Activated CD4-positive, alpha-beta T cell treated with anti-CD3 and anti-CD28 coated beads for 1 hour (primary cell): ENCODE results near the gene ULBP1.
"Not testable (repeated sequence)": the region's sequence is repeated elsewhere in the genome, so short reads cannot be mapped to it uniquely, and the experiment has no call there.

Experiments
- DNase-seq: peaks from one replicate; pipeline ENCODE4 v3.0.0-alpha.2; 2020

Gene ULBP1

GRCh38 chr6:149933461-149933860 is 30.3 kb upstream of the ULBP1 start:
- DNase-seq, result no peak

DNA sequence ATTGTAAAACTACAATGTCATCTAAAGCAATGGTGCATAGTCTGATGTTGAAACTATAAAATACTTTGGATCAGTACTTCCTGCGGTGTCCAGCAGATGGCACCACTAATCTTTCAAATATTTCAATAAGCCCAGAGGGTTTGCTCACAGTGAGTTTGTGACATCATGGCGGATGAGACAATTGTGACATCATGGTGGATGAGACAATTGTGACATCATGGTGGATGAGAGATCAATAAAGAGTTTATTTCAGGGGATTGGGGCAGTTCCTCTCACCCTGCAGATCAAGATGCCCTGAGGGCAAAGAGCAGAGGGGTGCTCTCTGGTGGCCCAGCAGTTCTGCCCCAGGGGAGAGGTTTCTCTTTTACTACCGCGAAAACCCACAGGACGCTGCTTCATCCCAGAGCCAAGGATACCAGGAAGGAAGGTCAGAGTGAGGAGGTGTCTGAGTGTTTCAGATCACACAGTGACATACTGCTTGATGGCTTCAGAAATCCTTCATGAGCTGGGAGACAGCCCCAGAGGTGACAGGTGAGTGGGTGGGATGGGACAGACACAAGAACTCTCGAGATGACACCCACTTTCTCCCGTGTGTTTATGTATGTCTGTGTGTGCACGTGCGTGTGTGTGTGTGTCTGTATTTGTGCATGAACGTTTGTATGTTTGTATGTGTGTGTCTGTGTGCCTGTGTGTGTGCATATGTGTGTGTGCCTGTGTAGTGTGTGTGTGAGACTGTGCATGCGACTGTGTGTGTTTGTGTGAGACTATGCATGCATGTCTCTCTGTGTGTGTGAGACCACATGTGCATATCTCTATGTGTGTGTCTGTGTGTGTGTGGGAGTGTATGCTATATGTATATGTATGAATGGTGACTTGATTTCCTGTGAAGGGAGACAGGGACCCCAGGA is 29.2 kb upstream of the ULBP1 start:
- peak; percentile 50 for DNase-seq

GRCh38 chr6:149935246-149935645 is 28.5 kb upstream of the ULBP1 start:
- DNase-seq, result no peak

- no peak for DNase-seq
These were observed 28.1 kb upstream of the ULBP1 start for GRCh38 chr6:149935668-149936067.

DNA sequence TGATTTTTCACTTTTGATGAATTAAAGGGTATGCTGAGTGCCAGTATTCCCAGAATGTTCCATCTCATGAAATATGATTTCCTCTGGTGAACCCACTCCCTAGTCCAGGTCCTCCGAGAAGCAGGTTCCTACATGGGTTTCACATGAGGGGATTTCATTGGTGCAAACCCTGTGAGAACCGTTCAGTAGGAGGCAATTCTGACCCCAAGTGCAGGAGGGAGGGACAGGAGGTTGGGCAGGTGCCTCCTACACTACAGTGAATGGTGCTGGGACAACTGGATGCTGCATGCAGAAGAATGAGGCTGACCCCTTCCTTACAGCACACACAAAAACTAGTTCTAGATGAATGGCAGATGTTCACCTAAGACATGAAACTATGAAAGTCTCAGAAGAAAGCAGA is 27.0 kb upstream of the ULBP1 start:
- no peak for DNase-seq

DNA sequence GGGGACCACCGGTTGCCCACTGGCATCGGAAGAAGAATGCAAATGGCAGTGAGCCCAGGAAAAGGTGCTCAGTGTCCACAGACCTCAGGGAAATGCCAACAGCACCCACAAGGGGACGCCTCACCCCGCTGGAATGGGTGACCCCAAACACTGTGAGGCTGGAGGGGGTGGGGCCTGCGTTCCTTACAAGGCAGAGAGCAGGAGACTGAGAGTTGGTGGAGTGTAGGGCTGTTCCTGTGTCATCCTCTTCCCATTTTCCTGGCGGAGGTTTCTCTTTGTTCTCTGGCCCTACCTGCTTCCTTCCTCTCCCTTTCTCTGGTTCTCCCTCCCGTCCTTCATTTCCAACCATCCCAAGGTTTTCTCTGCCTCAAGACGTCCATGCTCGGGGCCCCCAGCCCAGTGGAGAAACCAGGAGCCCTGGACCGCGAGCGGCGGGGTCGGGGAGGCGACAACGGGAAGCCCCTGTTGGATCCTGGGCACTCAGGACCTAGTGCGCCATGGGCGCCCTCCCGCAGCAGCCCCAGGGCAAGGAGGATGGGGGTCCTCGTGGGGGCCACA is 25.7 kb upstream of the ULBP1 start:
- DNase-seq, result not testable (repeated sequence)

DNA sequence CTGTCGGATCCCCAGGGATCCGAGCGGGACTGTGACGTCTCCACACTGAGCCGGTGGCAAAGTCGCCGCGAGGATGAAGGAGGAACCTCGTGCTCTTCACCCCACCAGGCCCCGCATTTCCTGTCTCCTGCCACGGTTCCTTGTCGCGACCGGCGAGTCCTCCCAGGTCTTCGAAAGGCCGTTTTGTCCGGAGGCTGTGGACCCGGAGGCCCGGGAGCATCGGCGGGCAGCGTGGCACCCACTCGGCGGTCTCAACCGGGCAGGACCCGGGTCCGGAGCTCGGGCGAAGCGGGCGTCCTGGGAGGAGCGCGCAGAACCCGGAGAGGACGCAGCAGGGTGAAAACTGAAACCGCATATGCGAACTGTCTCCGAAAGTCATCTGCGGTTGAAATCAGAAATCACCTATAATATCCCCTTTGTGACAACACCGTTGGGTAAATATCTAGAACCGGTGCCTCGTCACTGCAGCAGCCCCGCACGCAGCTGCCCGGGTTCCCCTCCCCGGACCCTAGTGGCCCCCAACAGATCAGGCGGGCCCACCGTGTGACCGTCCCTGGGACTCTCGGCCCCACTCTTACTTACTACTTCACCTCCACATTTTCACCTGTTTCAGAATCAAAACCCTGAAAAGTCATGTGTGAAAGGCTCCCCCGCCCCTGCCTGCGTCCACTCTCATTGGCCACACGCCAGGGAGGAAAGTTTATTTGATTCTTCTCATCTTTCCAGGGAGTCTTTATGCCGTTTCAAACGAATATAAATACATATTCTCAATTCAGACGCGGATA is 25.0 kb upstream of the ULBP1 start:
- no peak for DNase-seq

GRCh38 chr6:149939356-149939648 is 24.4 kb upstream of the ULBP1 start:
- no peak for DNase-seq

- DNase-seq, result no peak
These were observed 23.7 kb upstream of the ULBP1 start for GRCh38 chr6:149939909-149940671.

- no peak for DNase-seq
These were observed 23.1 kb upstream of the ULBP1 start for GRCh38 chr6:149940672-149940982.

DNA sequence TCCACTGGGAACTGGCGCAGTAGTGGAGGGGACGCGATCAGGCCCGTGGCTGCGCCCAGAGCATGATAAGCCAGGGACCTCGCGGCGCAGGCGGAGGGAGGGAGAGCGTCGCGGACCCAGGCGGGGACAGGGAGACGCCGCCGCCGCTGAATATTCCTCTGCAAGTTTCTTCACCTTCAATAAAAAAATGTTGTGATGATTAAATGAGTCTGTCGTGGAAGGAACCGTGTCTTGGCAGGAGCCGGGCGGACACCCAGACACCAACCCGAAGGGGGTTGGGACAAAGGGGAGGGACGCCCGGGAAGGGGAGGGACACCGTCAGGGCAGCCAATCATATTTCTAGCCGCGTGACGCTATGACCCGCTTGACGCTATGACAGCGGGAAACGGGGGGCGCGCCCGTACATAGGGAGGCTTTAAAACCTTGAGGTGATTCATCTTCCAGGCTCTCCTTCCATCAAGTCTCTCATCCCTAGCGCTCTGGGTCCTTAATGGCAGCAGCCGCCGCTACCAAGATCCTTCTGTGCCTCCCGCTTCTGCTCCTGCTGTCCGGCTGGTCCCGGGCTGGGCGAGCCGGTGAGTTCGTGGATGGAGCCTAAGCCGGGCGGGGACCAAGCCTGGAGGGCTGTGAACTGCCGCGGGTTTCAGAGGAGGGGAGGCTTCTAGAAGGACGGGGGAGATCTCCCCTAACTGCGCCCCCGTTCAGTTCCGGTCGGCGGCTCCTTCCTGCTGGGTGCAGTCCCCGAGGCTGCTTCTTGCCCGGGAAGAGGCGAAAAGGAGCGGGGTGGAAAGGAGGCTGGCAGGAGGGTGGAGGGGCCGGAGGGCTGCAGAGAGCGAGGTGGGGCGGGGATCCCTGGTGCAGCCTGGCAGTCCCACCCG is 21.9 kb upstream of the ULBP1 start, which contains the start of gene ULBP2:
ULBP2 (plus strand) TSS at position 432 of the 878 bp plus-strand sequence; CDS start at position 491, 59 bp downstream.
- peak; percentile 83 for DNase-seq

DNA sequence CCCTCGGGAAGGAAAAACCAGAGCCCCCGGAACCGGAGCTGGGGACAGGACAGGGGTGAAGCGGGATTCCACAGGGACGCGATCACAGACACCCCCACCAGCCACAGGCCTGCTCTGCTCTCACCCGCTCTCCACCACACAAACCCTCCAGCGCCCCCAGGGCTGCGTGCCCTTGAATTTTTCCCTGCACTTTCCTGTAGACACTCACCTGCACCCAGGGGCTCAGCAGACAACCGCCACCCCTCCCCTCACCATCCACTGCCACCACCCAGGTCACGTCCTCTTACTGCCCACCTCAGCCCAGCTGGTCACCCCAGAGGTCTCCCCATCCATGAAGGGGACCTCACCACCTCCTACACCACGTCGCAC is 21.3 kb upstream of the ULBP1 start:
- no peak for DNase-seq

- not testable (repeated sequence) for DNase-seq
These were observed 20.4 kb upstream of the ULBP1 start for GRCh38 chr6:149943321-149943720.

DNA sequence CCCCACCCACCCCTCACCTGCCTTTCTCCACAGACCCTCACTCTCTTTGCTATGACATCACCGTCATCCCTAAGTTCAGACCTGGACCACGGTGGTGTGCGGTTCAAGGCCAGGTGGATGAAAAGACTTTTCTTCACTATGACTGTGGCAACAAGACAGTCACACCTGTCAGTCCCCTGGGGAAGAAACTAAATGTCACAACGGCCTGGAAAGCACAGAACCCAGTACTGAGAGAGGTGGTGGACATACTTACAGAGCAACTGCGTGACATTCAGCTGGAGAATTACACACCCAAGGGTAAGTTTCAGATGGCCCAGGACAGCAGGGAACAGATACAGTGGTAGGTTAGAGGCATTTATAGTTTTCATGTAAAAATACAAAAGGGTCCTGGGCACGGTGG is 18.5 kb upstream of the ULBP1 start:
- DNase-seq, result not testable (repeated sequence)

DNA sequence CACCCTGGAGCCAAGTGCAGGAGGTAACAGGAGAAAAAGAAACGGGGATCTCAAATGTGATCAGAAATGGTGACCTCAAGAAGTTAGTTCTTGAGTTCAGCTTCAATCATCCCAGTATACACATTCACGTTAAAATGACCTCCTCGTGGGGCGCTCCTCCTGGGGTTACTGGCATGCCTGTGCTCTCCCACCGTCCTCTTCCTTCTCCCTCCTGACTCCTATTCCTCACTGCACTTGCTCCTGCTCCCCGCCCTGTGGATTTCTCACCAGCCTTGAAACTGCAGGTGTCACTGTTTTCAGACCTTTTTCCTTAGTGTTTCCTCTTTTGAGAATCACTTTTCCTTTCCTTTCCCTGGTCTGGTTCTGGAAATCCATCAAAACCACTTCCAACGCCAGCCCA is 17.1 kb upstream of the ULBP1 start:
- not testable (repeated sequence) for DNase-seq

GRCh38 chr6:149947533-149947932 is 16.2 kb upstream of the ULBP1 start:
- not testable (repeated sequence) for DNase-seq

GRCh38 chr6:149948011-149948410 is 15.7 kb upstream of the ULBP1 start:
- no peak for DNase-seq

GRCh38 chr6:149948616-149949015 is 15.1 kb upstream of the ULBP1 start:
- DNase-seq, result no peak

GRCh38 chr6:149950423-149950822 is 13.3 kb upstream of the ULBP1 start:
- DNase-seq, result no peak

GRCh38 chr6:149951096-149951495 is 12.6 kb upstream of the ULBP1 start:
- DNase-seq, result no peak

DNA sequence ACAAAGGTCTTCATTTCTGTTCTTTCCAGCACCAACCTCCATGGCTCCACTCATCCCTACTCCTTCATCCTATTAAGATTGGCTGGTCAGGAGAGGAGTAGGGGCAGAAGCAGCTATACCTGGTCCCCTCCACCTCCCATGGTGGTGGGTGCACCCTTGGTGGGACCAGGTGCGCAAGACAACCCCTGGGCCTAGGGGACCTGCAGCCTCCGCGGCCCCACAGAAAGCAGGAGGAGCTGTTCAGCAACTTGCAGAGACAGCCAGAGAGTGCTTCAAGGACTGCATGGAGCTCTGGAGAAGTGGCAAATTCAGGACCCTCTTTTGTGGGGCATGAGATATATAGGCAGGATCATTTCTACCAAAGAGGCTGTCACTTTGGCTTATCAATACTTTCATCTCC is 12.1 kb upstream of the ULBP1 start:
- DNase-seq, result no peak

DNA sequence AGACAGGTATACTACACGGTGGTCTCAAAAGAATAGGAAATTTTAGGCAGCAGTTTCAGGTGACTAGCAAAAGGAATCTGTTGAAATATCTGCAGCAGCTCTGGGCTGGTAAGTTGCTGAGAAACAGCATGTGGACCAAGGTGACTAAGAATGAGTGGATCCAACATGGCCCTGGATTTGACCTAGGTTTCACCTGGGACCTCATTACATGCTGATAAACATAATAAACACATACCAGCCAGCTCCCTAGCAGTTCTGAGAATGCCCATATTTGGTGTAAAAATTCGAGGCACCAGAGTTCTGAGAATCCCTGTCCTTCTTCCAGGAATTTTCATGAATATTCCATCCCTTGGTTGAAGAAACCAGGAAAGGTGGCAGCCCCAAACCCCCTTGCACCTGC is 10.4 kb upstream of the ULBP1 start:
- not testable (repeated sequence) for DNase-seq
